ENCODE data around the gene SMARCAL1. TPM values are rescaled to one million over a fixed set of nuclear protein-coding genes. Genes with fewer than 3 reads are reported as not detected.

SMARCAL1 gene
- total RNA-seq, 1 experiment from 2014 or later, result 24.1 TPM

GRCh38 chr2:216416571-216417307, 4.5 kb downstream of the SMARCAL1 start:
- H3K27me3 ChIP-seq (replicated peaks; ENCODE audit: control insufficient read depth, insufficient read depth, low read length), result no peaks in the 10 kb centered on the region
- Mint-ChIP-seq H3K36me3 (ENCODE audit: insufficient read depth, unreplicated experiment) (peaks cover 23% of the 10 kb centered on the region), H3K4me3 (ENCODE audit: unreplicated experiment) (no peak overlapping the region), H3K27ac (ENCODE audit: unreplicated experiment) (no peak overlapping the region), H3K27me3 (ENCODE audit: insufficient read depth, unreplicated experiment) (no peaks in the 10 kb centered on the region), H3K9me3 (ENCODE audit: unreplicated experiment) (no peaks in the 10 kb centered on the region), H3K4me1 (ENCODE audit: low read depth, unreplicated experiment) (no peaks in the 10 kb centered on the region)
- no peaks in the 10 kb centered on the region for H3K36me3 ChIP-seq (ENCODE audit: control insufficient read depth, insufficient read depth, low read length)
- no peak for DNase-seq
- no peaks in the 10 kb centered on the region for H3K9me3 ChIP-seq
- no peak overlapping the region for H3K4me3 ChIP-seq (ENCODE audit: low read depth, low read length)
- H3K4me1 ChIP-seq, result 0 out of 2 replicates have a peak, but pooled peaks cover 4% of the 10 kb centered on the region
- BruUV-seq (replicated peaks), result no TSS peak
- ChIA-PET POLR2A (no interaction called here), CTCF (no interaction called here)
- intact Hi-C loops (cut with micrococcal nuclease; ENCODE audit: unreplicated experiment), result loop anchor here (10.0 kb wide), 1 partner anchor 248 kb away; no protein-coding TSS in a partner anchor
- TF ChIP-seq CTCF (IDR thresholded peaks at IDR 0.05; ENCODE audit: insufficient read depth in 1 of 2, low read depth in 1 of 2, low read length in 1 of 2, severe bottlenecking in 1 of 2, unreplicated experiment in 1 of 2), result no peak

GRCh38 chr2:216418981-216419380, 6.7 kb downstream of the SMARCAL1 start:
- H3K4me1 Mint-ChIP-seq (ENCODE audit: low read depth, unreplicated experiment), result no peaks in the 10 kb centered on the region
- BruUV-seq (replicated peaks), result no TSS peak
- H3K27me3 Mint-ChIP-seq (ENCODE audit: insufficient read depth, unreplicated experiment), result no peaks in the 10 kb centered on the region
- no peaks in the 10 kb centered on the region for H3K27me3 ChIP-seq (replicated peaks; ENCODE audit: control insufficient read depth, insufficient read depth, low read length)
- peaks cover 30% of the 10 kb centered on the region for H3K36me3 Mint-ChIP-seq (ENCODE audit: insufficient read depth, unreplicated experiment)
- intact Hi-C loops (cut with micrococcal nuclease; ENCODE audit: unreplicated experiment), result loop anchor here (10.0 kb wide), 1 partner anchor 246 kb away; no protein-coding TSS in a partner anchor
- H3K27ac Mint-ChIP-seq (ENCODE audit: unreplicated experiment), result no peak overlapping the region
- CTCF ChIA-PET, result no interaction called here
- H3K9me3 Mint-ChIP-seq (ENCODE audit: unreplicated experiment), result no peaks in the 10 kb centered on the region
- no peak overlapping the region for H3K4me3 Mint-ChIP-seq (ENCODE audit: unreplicated experiment)
- H3K9me3 ChIP-seq, result no peaks in the 10 kb centered on the region
- no peak for DNase-seq
- POLR2A ChIA-PET, result no interaction called here
- no peaks in the 10 kb centered on the region; the same call in 1 of the 2 replicates for H3K36me3 ChIP-seq (ENCODE audit: control insufficient read depth, insufficient read depth, low read length)
- H3K4me1 ChIP-seq, result no peaks in the 10 kb centered on the region
- H3K4me3 ChIP-seq (ENCODE audit: low read depth, low read length), result no peak overlapping the region
- no peak for TF ChIP-seq CTCF (IDR thresholded peaks at IDR 0.05; ENCODE audit: insufficient read depth in 1 of 2, low read depth in 1 of 2, low read length in 1 of 2, severe bottlenecking in 1 of 2, unreplicated experiment in 1 of 2)

- H3K27me3 ChIP-seq (replicated peaks; ENCODE audit: control insufficient read depth, insufficient read depth, low read length), result no peaks in the 10 kb centered on the region
- BruUV-seq (replicated peaks), result no TSS peak
- H3K27ac Mint-ChIP-seq (ENCODE audit: unreplicated experiment), result no peak overlapping the region
- H3K4me1 Mint-ChIP-seq (ENCODE audit: low read depth, unreplicated experiment), result no peaks in the 10 kb centered on the region
- no peak for TF ChIP-seq CTCF (IDR thresholded peaks at IDR 0.05; ENCODE audit: insufficient read depth in 1 of 2, low read depth in 1 of 2, low read length in 1 of 2, severe bottlenecking in 1 of 2, unreplicated experiment in 1 of 2)
- intact Hi-C loops (cut with micrococcal nuclease; ENCODE audit: unreplicated experiment), result no loop called here
- H3K4me1 ChIP-seq, result no peaks in the 10 kb centered on the region
- no peak for DNase-seq
- H3K4me3 ChIP-seq (ENCODE audit: low read depth, low read length), result no peak overlapping the region
- H3K36me3 ChIP-seq (ENCODE audit: control insufficient read depth, insufficient read depth, low read length), result peaks cover 3% of the 10 kb centered on the region
- ChIA-PET POLR2A (no interaction called here), CTCF (no interaction called here)
- H3K27me3 Mint-ChIP-seq (ENCODE audit: insufficient read depth, unreplicated experiment), result no peaks in the 10 kb centered on the region
- no peaks in the 10 kb centered on the region for H3K9me3 Mint-ChIP-seq (ENCODE audit: unreplicated experiment)
- peaks cover 8% of the 10 kb centered on the region; the same call in 1 of the 2 replicates for H3K9me3 ChIP-seq
- no peak overlapping the region for H3K4me3 Mint-ChIP-seq (ENCODE audit: unreplicated experiment)
- peaks cover 39% of the 10 kb centered on the region for H3K36me3 Mint-ChIP-seq (ENCODE audit: insufficient read depth, unreplicated experiment)
These were observed 8.2 kb downstream of the SMARCAL1 start for GRCh38 chr2:216420367-216421101.
